ENCODE results near the gene GZMB.

- no peak for TF ChIP-seq CTCF (IDR thresholded peaks at IDR 0.05)
- no peak for TF ChIP-seq POLR2A (IDR thresholded peaks at IDR 0.05)
Measured at GRCh38 chr14:24674204-24674970, 40.4 kb upstream of the GZMB start.
